Activated CD4-positive, alpha-beta T cell treated with anti-CD3 and anti-CD28 coated beads, Interleukin-2, Interleukin-4, amounts not matched to agents 100 ng/mL and 50 ng/mL, durations not matched to agents 16 hours and 8 hours (primary cell): ENCODE measurements around the gene SLC25A13.
A peak's percentile ranks its signal among the peaks of the same experiment; 100 is the strongest.
"Not testable (repeated sequence)": the region's sequence is repeated elsewhere in the genome, so short reads cannot be mapped to it uniquely, and the experiment has no call there.

Experiments used
- DNase-seq: peaks from one replicate; pipeline ENCODE4 v3.0.0-alpha.2; 2020; ENCODE audit warnings: low spot score

Gene SLC25A13, protein sequence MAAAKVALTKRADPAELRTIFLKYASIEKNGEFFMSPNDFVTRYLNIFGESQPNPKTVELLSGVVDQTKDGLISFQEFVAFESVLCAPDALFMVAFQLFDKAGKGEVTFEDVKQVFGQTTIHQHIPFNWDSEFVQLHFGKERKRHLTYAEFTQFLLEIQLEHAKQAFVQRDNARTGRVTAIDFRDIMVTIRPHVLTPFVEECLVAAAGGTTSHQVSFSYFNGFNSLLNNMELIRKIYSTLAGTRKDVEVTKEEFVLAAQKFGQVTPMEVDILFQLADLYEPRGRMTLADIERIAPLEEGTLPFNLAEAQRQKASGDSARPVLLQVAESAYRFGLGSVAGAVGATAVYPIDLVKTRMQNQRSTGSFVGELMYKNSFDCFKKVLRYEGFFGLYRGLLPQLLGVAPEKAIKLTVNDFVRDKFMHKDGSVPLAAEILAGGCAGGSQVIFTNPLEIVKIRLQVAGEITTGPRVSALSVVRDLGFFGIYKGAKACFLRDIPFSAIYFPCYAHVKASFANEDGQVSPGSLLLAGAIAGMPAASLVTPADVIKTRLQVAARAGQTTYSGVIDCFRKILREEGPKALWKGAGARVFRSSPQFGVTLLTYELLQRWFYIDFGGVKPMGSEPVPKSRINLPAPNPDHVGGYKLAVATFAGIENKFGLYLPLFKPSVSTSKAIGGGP

DNA sequence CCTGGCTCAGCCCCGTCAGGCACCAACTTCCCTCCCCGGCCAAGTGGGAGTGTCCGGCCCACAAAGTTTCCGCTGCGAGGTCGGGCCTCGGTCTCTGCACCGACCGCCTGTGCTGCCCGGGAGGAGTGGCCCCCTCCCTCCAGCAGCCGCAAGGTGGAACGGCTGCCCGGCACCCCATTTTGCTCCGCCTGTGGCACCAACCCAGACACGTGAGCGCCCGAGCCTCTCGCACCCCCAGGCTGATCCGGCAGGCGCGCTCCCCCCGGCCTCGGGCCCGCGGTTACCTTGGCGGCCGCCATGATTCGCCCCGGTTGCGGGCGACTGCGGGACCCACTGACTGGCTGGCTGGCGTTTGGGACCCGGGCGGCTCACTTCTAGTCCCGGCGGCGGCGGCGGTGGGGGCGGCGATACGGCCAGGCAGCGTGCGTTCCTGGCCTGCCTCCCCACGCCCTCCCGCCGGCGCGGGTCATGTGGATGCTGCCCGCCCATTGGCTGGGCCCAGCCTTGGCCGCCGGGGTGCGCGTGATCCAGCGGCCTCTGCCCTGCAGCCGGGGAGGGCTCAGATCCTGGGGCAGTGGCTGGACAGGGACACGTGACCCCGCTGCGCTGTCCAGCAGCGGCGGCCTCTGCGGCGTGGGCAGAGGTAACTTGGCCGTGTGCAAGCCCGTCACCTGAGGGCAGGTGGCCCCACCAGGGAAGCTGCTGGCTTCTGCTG, at the start of gene SLC25A13:
TSS of gene SLC25A13 (minus strand) at position 441 of the 715 bp plus-strand sequence. CDS start at position 299, 142 bp downstream.
- DNase-seq, result peak; percentile 69

DNA sequence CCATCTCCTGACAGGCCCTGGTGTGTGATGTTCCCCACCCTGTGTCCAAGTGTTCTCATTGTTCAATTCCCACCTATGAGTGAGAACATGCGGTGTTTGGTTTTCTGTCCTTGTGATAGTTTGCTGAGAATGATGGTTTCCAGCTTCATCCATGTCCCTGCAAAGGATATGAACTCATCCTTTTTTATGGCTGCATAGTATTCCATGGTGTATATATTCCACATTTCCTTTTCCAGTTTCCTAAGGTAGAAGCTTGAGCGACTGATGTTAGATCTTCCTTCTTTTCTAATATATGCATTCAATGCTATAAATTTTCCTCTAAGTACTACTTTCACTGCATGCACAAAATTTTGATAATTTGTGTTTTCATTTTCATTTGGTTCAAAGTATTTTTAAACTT, 44.0 kb upstream of the SLC25A13 start:
- not testable (repeated sequence) for DNase-seq

DNA sequence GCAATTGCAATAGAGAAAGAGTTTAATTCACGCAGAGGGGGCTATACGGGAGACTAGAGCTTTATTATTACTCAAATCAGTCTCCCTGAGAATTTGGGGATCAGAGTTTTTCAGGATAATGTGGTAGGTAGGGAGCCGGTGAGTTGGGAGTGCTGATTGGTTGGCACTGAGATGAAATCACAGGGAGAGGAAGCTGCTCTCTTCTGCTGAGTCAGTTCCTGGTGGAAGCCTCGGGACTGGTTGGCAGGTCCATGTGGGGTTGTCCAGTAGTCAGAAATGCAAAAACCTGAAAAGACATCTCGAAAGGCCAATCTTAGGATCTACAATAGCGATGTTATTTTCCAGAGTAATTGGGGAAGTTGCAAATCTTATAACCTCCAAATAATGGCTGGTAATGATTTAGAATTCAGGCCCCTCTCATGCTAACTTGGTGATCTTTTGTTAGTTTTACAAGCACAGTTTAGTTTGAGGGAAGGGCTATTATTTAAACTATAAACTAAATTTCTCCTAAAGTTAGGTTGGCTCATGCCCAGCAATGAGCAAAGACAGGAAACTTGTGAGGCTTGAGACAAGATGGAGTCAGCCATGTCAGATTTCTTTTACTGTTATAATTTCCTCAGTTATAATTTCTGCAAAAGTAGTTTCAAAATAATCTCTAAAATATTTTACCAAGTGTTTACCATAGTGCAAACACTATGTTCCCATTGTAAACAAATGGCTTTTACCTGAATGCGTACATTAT, 39.4 kb upstream of the SLC25A13 start:
- no peak for DNase-seq

DNA sequence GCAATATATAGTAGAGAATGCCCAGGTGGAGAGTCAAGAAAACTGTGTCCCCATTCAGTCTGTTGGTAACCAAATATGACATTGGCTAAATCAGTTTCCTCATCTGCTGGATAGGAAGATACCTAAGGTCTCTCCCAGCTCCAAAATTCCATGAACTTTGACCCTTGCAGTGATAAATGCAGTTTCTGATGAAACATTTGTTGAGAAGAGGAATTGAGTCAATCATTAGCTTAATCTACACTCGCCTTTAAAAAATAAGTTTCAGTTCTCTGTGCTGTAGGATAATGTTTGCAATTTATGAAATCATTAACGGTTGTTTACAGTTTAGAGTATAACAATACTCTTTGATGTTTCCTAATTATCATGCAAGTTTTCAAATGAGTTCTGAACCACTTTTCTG, 38.0 kb upstream of the SLC25A13 start:
- DNase-seq, result no peak

DNA sequence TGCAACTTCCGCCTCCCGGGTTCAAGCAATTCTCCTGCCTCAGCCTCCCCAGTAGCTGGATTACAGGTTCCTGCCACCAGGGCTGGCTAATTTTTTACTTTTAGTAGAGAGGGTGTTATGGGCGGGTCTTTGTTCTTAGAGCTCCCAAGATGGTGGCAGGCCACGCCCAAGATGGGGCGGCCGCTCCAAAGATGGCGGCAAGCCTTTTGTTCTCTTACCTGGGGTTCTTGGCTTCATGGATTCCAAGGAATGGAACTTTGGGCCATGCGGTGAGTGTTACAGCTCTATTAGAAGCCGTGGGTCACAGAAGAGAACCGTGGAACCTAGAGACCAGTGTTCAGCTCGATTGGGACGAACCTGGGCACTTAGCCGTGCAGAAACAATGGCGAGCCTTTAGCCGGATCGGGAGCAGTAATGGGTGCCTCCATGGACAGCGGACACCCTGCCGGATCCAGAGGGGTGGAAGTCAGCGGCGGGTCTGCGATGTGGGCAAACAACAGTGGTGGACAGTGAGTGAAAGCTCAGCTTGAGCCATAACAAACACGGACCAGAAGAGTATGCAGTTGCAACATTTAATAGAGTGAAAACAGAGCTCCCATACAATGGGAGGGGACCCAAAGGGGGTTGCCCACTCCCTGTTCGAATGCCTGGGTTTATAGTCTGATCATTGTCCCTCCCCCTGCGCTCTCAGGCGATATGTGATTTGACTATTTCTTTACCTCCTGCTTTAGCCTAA, 36.5 kb upstream of the SLC25A13 start:
- DNase-seq, result not testable (repeated sequence)

DNA sequence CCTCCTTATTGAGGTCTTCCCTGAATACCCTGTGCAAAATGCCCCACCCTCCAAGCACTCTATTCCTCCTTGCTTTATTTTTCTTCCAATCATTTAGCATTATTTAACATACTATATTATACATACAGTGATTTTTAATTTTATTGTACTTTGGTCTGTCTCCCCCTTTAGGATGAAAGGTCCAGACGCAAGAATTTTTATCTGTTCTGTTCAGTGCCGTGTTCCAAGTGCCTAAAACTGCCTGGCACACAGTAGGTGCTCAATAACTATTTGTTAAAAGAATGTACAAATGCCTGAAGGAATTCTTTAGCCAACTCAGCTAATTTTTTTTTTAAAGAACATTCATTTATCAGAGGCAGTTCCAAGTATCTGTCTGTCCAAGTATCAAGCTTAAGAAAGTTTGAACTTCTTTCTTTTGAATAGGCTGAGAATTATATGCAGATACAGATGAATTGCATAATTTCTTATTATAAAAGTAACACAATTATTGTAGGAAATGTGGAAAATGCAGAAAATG, 34.1 kb upstream of the SLC25A13 start:
- DNase-seq, result no peak

DNA sequence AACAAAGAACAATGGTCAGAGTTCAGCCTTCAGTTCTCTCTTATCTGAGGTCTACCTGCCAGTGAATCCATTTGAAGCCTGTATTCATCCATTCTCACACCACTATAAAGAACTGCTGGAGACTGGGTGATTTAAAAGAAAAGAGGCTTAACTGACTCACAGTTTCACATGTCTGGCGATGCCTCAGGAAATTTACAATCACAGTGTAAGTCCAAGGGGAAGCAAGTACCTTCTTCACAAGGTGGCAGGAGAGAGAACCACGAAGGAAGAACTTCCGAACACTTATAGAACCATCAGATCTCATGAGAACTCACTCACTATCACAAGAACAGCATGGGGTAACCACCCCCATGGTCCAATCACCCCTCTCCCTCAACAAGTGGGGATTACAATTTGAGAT, 33.0 kb upstream of the SLC25A13 start:
- DNase-seq, result no peak

DNA sequence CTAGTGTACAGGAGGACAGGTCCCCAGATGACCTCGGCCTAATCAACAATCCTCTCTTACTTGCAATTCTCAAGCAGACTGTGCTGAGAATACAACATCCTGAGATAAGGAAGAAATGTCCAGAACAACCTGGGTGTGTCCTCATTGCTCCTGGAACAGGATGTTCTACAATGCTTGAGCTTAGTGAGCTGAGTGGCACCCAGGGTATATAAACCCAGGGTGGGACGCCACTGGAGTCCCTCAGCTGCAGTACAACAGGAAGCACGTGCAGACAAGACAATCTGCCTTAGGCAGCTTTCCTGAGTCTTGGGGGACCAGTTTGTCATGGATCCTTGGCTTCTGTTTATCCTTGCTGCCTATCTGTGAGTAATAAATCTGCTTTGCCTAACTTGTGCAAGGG, 27.7 kb upstream of the SLC25A13 start:
- no peak for DNase-seq

DNA sequence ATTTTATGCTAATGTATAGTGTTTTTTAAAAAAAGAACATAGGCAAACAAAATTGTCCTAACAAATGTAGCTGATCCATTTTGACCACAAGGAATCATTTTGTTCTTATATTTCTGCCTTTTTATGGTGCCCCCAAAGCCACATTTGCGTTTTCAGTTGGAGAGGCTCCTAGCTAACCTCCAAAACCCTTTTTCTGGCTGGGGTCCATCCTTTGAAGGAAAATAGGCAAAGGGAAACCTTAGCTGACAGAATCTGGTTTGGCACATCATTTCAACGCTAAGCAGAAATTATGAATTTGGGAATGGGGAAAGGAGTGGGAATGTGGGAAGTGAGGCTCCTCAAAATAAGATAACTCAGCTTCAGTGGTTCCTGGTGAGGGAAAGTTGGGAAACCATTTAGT, 25.6 kb upstream of the SLC25A13 start:
- no peak for DNase-seq

DNA sequence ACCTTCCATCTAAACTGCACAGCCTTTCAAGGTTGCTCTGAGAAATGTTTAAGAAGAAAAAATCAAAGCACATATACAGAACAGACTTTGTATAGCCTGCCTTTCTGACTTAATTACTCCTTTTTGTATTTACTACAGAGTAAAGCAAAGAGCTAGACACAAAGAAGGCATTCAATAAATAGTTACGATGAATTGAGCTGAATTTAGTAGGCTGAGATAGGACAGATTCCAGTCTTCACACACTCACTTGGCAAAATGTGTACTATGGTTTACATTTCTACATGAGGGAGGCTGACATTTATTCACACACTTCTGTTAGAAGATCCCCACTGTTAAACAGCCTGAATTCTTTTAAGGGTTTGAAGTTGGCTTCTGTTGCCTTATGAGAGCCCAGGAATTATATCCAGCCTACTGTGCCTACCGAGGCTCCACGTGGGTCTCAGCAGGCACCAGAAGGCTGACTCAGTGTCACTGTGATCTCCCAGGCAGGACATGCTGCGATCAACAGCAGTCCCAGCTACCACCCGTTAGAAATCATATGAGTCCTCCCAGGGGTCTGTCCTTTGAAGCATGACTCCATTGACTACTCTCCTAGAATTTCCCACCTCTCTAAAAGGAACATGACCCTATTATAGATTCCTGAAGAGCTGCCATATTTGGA, 24.5 kb upstream of the SLC25A13 start:
- DNase-seq, result no peak

DNA sequence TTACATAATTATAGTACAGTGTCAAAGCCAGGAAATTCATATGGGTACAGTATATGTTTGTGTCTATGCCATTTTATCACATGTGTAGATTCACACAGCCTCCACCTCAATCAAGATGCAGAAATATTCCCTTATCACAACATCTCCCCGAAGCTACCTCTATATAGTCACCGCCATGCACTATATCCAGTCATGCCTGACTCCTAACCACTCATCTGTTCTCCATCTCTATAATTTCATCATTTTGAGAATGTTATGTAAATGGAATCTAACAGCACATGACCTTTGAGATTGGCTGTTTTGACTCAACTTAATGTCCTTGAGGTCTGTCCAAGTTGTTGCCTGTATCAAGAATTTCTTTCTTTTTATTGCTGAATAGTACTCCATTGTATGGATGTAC, 22.3 kb upstream of the SLC25A13 start:
- no peak for DNase-seq

DNA sequence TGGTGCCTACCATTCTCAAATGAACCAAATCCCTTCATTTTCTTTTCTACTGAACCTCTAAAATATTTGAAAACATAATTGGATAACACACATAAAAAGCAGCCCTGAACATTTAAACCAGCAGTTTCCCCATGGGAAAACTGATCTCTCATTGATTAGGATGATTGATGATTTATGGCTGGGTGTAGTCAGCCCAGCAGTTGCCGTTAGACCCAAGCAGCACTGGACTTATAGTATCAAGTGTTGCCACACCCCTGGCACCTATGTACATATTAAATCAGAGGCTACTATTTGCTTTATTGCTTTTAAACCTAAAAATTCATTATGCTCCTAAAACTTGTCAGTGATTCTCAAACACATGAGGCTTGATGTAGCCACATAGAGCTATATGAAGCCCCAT, 20.2 kb upstream of the SLC25A13 start:
- no peak for DNase-seq

DNA sequence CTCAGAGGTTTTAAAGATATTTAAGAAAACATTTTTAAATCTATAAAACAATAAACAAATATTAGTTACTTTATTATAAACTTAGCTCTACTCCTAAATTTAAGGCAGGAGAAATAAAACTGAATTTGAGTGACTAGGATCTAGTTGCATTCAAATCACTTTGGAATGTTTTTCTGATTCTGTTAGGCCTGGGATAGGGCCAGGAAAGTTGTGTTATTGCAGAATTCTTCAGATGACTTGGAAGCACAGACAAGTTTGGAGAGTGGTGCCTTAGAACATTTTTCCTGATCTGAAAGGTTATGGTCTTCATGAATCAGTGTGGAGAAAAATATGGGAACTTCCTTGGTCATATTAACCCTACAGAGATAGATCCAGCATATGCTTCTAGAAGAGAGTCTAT, 15.6 kb upstream of the SLC25A13 start:
- no peak for DNase-seq

DNA sequence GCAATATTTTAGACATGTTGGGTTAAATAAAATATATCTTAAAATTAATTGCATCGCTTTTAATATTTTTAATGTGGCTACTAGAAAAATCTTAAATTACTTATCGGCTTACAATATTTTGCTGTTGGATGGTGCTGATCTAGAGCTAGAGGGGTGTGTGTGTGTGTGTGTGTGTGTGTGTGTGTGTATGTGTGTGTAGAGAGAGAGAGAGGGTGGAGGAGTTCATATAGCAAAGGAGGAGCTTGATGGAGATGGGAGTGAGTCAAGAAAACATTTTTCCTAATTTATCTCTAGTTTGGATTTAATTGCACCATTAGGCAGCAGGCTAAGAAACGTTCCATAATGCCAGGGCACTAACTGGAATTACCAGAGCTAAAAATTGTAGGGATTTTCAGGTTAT, 10.4 kb upstream of the SLC25A13 start:
- no peak for DNase-seq

DNA sequence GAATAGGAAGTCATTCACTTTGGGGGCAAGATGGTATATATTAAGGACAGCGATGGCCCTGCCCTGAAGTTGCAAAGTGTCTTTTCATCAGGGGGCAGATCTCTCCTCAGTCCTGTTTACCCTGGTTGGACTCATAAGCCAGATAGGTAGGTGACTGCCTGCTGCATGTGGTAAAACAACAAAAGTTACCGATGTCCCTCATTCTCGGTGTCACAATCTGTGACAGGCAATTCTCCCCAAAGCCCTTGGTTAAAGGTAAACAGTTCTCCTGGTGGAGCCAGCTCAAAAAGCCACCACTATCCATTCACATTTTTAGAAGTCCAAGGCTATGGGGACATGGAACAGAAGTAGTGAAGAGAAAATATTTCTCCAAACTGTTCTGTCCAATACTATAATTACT, 9.9 kb upstream of the SLC25A13 start:
- no peak for DNase-seq

DNA sequence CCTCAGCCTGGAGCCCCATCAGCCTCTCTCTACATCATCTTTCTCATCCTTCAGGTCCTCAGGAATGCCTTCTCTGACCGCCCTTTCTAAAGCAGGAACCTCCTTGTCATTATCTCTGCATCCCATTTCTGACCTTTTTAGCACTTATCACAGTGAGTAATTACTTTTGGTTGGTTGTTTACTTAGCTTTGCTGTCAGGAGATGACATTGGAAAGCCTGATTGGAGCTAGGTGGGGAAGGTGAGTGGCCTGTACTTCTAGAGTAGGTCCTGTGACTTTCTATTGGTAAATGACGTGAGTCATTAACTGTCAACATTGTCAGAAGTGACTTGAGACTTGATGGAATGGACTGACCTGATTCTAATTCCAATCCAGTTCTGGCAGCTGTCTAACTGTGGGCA, 9.3 kb upstream of the SLC25A13 start:
- no peak for DNase-seq

DNA sequence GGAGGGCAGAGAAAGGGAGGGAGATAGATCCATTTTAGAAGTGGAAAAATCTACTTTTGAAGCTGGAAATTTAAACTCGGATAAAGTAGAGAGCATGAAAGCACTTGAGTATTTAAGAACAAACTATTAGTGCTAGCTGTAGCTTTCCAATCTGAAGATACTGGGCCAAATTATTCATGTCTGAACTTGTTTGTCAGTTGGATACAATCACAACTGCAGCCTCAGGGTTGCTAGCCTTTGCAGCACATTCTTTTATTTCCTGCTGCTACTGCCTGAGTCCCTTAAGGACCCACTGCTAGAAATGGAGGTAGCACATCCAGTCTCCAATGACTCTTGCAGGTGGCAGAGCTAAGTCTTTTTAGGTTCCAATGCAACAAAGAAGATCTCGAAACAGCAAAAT, 8.3 kb upstream of the SLC25A13 start:
- DNase-seq, result no peak

DNA sequence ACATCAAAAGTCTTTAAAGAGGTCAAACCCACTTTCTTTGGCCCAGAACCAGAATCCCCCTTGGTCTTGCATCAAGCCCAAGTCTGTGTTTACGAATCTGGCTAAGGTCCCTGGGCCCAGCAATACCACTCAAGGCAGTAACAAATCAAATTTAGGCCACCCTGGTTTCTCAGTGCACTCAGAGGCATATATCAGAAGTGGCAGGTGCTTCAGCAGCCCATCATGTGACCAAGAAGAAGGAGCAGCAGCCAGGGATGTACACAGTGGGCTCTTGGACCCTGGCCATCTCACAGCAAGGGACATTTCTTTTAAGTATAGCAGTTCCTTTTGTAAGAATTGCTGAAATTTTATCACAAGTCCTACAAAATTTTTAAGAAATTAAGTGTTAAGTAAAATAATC, 7.3 kb upstream of the SLC25A13 start:
- no peak for DNase-seq

DNA sequence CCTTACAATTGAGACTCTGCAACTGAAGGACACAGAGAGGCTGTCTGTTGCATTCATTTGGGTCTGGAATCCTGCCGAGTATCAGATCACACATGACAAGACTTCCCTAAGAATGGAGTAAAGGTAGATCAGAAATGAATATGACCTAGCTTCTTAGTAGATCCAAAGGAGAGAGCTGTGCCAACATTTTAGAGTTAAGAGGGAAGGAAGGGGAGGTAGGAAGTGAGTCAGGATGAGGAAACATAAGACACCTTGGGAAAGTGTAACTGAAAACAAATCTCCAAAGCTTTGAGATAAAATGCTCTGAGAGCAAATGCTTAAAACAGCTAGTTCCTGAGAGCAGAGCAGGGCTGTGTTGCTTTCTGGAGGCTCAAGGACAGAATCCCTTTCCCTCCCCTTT, 6.1 kb upstream of the SLC25A13 start:
- no peak for DNase-seq

DNA sequence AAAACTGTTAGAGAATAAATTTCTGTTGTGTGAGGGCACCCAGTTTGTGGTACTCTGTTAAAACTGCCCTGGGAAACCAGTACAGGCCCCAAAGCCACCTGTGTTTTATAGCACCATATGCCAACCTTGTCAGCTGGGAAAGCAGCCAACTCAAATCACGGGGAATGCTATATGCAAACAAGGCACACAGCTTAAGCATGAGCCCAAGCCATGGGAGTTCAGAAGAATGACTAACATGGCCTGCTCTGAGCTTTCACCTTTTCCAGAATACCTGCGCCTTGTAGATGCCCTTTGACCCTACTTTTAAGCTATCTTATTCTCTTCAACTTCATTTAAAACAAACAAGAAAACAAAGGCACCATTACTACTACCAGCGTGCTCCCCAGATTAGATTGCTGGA, 5.5 kb upstream of the SLC25A13 start:
- no peak for DNase-seq

DNA sequence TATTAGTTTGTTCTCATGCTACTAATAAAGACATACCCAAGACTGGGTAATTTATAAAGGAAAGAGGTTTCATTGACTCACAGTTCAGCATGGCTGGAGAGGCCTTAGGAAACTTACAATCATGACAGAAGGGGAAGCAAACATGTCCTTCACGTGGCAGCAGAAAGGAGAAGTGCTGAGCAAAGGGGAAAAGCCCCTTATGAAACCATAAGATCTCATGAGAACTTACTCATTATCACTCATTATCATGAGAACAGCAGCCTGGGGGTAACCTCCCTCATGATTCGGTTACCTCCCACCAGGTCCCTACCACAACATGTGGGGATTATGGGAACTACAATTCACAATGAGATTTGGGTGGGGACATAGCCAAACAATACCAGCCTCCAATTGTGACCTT, 4.9 kb upstream of the SLC25A13 start:
- not testable (repeated sequence) for DNase-seq
